SK-N-MC (cell line): ENCODE results near the gene CCDC40.

Experiments used
- EZH2 ChIP-seq: fragments of 200-600 bp; sonication (generic); IDR thresholded peaks from one replicate; pipeline ENCODE4 v1.6.1; 2017; ENCODE audit warnings: antibody characterized with exemption
- FOXP2 ChIP-seq: optimal IDR thresholded peaks from 2 replicates; pipeline ENCODE3; 2011; ENCODE audit warnings: mild to moderate bottlenecking, moderate library complexity; ENCODE audit not compliant: insufficient read depth; ENCODE audit errors: extremely low read length, control extremely low read depth
- POLR2AphosphoS5 ChIP-seq: IDR thresholded peaks from 2 replicates; pipeline ENCODE4 v1.6.1; 2012; ENCODE audit warnings: mild to moderate bottlenecking, low read depth, low read length, borderline replicate concordance

DNA sequence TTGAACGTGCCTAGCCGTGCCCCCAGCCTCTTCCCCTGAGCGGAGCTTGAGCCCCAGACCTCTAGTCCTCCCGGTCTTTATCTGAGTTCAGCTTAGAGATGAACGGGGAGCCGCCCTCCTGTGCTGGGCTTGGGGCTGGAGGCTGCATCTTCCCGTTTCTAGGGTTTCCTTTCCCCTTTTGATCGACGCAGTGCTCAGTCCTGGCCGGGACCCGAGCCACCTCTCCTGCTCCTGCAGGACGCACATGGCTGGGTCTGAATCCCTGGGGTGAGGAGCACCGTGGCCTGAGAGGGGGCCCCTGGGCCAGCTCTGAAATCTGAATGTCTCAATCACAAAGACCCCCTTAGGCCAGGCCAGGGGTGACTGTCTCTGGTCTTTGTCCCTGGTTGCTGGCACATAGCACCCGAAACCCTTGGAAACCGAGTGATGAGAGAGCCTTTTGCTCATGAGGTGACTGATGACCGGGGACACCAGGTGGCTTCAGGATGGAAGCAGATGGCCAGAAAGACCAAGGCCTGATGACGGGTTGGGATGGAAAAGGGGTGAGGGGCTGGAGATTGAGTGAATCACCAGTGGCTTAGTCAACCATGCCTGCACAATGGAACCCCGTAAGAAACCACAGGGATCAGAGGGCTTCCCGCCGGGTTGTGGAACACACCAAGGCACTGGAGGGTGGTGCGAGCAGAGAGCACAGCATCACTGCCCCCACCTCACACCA lies 65.7 kb downstream of the CCDC40 start:
- TF ChIP-seq EZH2: no peak
- TF ChIP-seq POLR2AphosphoS5: no peak
- TF ChIP-seq FOXP2: no peak
